HG03558 (cell line): Measurements from ENCODE around the gene RNU5B-1.
"Not testable (repeated sequence)": the region's sequence is repeated elsewhere in the genome, so short reads cannot be mapped to it uniquely, and the experiment has no call there.

Experiments
- ATAC-seq: cut with Tn5 transposase; IDR thresholded peaks from one replicate; pipeline ENCODE4 v1.9.1; 2021; ENCODE audit warnings: moderate number of reproducible peaks; ENCODE audit not compliant: unreplicated experiment; ENCODE audit errors: extremely low read depth

RNU5B-1 gene

DNA sequence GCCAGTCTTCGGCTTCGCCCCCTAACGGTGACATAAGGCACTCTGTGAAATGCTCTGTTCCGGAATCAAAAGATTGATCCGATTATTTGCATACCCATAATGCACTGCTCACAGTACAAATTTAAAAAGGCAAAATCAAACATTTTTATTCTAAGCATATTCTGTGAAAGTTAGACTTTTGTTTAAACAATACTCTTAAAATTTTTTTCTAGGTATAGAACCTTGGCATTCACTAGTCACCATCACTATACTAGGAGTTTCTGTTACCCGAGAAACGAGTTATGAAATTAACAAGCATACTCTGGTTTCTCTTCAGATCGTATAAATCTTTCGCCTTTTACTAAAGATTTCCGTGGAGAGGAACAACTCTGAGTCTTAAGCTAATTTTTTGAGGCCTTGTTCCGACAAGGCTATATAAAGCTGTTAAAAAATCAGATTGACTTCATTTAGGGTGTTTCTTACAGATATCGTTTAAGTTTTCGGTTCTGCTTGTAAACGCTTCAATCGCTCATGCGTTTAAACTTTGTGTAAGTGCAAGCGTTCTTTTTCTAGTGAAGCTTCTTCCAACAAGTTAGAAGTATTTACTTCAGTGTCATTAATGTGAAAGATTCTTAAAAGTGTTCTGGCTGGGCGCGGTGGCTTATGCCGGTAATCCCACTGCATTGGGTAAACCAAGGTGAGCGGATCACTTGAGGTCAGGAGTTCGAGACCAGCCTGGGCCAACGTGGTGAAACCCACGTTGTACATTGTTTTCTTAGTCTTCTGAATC, at the start of gene RNU5B-1:
Gene RNU5B-1, plus strand, starts transcription at position 297 of the 769 bp plus-strand sequence.
- peak; percentile 45 for ATAC-seq

DNA sequence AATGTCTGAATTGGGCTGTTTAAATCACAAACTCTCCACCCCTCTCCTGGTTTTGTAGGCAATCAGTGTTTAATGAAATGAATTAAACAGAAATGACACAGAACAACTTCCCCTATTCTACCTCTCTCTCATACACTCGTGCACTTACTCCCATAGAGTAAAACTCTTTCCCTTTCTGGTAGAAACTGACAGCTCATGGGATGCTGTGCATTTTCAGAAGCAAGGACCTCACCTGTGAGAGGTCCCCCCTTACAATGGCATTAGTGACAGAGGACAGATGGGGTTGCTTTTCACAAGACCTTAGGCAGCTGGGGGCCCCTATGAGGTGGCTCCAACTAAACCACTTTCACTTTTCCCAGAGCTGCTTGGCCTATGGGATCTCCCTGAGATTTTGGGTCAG, 49.7 kb upstream of the RNU5B-1 start:
- no peak for ATAC-seq

DNA sequence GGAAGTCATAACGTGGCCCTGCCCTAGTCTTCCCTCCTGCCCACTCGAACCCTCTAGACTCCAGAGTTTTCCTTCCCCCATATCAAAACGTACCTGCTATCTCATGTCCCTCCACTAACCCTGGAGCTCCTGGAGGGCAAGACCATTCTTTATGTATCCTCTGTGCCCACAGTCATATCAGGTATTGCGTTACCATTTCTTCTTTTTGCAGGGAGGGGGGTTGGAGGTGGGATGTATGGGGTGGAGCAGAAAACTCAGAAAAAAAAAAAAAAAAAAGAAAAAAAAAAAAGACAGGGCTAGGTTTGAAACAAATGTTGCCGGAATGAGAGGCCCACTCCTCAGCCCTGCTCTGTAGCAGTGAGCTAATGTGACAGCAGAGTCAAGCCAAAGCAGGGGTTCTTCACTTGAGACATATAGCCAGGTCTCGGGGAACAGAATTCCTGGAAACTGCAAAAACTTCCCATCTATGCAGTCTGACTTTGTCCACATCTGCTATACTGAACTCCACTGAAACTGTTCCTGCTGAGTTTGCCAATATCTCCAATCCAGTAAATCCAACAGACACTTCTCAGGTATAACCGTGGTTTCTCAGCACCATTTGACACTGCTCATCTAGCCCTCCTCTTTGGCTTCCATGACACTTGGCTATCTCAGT, 48.9 kb upstream of the RNU5B-1 start:
- ATAC-seq: no peak

DNA sequence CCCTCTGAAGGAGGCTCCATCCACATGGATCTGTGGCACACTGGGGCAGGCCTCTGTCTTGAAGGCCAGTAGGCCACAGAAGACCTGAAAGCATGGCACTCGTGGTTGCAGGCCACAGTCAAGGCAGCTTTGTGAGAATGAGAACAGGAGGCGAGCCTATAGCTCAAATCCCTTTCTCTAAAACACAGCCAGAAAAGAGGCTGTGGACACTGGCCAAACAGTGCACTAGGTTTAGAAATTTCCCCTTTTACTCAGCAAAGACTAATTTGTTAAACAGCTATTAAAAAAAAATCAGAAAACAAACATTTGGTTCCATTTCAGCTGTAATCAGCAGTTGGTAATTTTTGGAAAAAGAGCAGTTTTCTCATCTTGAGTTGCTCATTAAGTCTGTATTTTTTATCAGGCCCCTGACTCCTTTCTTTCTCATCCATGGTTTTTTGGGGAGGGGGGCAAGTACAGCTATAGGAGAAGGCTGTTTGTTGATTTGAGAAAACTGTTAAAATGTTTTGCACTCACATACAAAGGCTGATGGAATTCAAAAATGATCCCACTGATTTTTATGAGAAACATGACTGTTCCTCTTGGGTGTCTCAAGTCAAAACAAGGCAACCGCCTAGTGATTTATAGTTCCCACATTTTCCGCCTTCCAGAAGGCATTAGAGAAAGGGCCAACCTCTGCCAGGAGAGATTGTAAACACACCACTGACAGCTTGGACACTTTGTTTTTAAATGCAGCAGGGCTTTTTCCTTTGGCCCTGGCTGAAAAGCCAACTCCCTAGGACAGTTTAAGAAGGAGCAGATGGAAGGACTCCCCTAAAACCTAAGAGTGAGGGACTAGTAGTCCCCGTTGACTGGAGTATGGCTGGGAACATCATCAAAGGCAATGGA, 45.9 kb upstream of the RNU5B-1 start:
- ATAC-seq: no peak

DNA sequence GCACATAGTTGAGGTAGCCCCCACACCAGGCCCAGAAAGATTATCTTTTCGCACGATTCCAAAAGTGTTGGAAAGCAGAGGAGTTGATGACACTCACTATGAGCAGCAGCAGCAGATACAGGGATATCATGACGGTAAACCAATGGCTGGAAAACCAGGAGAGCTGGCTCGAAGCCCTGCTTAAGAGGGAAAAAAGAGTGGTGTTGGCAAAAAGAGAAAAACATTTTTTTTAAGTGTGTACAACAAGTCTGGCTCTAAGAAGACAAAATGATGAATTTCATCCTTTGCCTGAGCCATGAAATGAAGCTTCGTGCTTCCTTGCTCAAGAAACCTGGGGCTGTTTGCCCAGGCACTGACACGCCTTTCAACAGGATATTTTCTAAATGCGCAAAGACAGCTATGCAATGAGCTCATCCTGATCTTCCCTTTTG, 45.1 kb upstream of the RNU5B-1 start:
- ATAC-seq: no peak

DNA sequence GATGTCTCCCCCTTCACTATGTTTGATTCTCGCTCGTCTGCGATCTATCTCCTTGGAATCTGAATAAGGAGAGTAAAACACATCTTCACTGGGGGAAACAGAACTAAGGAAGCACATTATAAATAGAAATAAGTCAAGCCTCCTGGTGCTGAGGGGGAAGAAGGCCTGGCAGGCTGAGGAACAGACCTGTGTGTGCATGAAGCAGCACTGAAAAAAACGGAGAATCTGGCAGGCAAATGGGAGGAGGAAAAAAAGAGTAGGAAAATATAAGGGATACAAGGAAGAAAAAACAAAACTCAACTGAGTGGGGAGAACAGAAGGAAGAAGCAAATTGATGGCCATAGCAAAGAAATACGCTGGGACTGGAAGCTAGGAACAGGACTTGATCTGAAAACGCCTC, 43.5 kb upstream of the RNU5B-1 start:
- no peak for ATAC-seq

DNA sequence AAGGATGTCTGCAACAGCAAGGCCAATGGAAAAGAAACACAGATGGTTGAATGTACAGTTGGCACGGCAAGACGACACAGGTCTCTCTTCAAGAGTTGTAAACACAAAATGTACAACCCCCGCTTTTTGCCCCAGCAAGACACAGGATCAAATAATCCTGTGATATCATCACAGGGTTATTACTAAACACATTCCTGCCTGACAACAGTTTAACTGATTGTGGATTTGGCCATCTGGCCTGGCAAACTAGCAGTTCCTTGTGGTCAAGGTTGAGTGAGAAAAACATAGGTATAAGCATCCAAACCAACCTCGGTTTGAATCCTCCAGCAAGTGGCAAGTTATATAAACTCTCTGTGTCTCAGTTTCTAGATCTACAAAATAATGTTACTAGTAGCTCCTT, 41.2 kb upstream of the RNU5B-1 start:
- no peak for ATAC-seq

DNA sequence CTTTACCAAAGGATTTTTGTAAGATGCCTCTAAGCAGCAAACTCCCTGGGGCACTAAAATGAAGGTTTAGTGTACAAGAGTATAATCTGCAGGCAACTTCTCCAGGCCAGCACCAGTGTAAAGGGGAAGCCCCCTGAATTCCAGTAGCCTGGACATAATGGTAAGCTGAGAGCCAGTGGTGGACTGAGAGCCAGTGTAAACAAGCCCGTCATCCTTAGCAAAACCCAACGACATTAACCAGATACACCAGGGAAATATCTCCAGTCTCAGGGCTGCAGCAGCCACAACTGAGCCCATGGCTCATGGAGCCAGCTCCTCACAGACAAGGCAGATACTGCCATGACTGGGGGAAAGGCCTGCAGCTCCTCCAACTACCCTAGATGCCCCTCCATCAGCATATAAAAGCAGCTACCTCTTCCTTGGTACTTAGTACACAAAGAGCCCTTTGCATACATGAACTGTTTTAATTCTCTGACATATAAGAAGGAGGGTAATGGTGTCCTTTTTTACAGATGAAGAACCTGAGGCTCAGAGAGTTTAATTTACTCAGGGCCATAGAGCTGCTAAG, 39.5 kb upstream of the RNU5B-1 start:
- ATAC-seq: no peak

DNA sequence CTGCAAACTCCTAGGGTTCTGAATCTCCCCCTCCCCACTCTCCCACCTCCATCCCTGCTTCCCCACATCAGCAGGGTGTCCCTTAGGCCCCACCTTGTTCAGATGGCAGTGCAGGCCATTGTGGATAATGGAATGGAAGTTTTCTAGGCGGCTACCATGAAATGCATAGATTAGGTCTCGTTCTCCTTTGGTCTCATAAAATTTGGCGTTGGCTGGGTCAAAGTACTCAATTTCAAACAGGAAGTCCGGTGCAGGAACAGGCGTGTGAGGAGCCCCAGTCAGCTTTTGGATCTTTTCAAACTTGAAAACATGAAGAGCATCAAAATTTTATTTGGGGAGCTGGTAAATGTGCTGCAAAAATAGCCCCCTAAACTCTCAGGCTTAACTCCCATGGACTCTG, 38.0 kb upstream of the RNU5B-1 start:
- ATAC-seq: no peak

DNA sequence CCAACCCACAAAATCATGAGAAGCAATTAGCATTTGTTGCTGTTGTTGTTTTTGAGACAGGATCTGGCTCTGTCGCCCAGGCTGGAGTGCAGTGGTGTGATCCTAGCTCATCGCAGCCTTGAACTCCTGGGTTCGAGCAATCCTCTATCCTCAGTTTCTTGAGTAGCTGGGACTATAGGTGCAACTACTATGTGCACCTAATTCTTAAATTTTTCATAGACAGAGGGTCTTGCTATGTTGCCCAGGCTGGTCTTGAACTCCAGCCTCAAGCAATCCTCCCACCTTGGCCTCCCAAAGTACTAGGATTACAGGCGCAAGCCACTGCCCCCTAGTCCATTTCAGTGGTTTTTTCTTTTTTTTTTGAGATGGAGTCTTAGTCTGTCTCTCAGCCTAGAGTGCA, 36.1 kb upstream of the RNU5B-1 start:
- ATAC-seq: no peak

DNA sequence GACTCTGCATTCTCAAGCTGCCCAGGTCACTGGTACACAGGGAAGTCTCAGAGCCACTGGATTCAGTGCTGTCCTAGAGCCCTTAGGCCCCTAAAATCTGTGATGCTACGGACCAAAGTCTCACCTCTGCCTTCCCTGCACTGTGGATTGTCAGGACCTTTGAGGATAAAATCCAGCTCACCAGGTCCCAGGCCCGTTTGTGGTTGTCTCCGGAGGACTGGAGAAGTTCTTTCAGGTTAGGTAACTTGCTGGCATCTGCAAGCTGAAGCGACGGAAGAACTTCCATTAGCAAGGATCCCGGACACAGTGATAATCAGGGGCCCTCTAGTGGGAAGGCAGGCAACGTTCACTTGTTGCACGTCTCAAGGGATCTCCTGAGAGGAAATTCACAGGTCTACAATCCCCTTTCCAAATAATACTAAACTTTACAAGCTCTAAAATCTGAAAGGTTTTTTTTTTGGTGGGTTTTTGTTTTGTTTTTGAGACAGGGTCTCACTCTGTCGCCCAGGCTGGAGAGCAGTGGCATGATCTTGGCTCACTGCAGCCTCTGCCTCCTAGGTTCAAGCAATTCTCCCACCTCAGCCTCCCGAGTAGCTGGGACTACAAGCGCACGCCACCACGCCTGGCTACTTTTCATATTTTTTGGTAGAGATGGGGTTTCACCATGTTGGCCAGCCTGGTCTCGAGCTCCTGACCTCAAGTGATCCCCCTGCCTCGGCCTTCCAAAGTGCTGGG, 33.5 kb upstream of the RNU5B-1 start:
- ATAC-seq: not testable (repeated sequence)

DNA sequence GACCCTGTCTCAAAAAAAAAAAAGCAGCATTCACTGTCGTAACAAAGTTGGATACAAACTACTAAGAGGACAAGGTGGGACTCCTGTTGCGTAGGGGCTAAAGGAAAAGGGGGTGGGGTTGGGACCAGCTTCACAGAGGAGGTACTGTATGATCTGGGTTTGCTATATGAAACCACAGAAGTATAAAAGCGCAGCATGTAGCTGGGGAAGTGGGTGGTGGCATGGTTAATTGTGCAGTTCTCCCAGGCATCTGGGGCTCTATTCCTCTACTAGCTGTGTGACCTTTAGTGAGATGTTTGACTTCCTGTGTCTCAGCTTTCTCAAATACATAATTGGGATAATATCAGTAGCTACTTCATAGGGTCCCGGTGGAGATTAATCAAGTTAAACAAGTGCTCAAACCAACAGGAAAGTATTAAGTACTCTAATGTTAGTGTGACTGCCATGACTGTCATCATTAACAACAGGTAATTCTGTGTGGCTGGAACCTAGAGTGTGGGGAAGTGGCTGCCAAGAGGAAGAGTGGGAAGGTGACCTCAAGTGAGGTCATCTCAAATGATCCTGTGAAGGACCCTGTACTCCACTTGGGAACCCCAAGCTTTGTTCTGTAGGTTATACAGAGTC, 29.3 kb upstream of the RNU5B-1 start:
- ATAC-seq: no peak

DNA sequence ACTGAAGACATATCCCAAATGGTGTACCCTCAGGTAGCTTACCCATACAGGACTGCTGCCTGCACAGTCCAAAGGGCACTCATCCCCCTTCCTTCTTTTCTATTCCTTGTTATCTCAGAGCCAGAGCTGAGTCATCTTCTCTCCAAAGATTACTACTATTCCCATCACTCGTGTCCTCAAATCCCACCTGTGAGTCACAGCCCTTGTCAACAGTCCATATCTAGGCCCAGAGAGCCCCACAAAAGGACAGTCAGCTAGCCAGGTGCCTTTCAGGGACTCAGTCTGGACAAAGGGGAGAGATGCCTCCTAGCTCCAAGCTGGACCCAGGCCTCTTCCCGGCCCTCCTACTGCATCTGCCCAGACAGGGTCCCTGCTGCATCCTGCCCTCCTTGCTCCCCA, 28.8 kb upstream of the RNU5B-1 start:
- no peak for ATAC-seq

DNA sequence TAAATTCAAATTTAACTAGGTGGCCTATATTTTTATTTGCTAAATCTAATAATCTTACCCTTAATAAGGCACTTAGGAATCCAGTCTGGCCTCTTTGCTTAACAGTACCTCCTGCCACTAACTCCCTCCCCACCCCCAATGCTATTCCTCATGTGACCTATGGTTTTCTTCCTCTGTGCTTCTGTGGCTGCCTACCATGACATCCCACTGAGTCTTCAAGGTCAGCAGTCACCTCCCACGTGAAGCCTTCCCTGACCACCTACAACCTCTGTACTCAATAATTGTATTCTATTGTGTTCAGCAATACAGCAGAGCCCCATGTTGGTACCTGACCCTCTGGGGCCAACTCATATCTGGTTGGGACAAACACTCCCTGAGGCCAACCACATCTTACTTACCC, 27.5 kb upstream of the RNU5B-1 start:
- no peak for ATAC-seq

DNA sequence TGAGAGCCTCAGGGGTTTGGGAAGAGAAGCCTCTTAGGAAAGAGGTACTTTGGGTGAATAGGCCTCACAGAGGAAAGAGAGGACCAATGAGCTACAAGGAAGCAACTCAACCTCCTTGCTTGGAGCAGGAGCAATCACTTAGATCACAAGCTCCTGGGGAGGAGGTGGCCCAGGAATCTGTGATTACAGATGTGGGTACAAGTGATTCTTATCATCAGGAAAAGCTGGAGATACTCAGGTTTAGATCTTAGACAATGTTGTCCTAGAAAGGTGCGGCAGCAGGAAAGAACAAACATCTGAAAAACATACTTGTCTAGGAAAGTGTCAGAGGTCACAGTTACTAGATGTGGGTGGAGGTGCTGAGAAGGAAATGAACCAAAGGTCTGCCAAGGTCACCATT, 26.0 kb upstream of the RNU5B-1 start:
- no peak for ATAC-seq

DNA sequence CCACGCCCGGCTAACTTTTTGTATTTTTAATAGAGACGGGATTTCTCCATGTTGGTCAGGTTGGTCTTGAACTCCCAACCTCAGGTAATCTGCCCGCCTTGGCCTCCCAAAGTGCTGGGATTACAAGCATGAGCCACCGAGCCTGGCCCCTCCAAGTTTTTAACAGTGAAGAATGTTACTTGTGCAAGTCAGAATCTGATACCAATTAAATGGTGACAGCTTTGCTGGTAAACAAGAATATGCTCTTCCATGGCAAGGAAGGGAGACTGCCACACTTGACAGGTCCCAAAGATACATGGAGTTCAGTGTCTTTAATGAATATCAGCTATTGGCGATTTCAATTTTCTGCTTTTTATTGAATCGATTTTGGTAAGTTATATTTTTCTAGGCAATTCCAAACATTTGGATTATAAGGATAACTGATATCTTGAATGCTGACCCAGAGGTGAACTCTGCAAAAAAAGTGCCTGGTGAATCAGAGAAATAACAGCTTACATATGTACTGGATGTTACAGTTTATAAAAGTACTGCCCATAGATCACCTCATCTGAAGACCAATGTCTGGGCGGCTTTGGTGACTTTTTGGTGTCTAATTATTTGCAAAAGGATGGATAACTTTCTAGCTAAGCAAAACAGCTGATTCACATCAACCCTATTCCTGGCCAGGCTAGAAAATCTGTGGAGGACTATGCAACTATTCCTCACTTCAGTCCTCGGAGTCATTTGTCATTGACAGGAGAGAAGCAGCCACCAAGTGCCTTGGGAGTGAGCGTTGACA, 19.0 kb upstream of the RNU5B-1 start:
- ATAC-seq: no peak

DNA sequence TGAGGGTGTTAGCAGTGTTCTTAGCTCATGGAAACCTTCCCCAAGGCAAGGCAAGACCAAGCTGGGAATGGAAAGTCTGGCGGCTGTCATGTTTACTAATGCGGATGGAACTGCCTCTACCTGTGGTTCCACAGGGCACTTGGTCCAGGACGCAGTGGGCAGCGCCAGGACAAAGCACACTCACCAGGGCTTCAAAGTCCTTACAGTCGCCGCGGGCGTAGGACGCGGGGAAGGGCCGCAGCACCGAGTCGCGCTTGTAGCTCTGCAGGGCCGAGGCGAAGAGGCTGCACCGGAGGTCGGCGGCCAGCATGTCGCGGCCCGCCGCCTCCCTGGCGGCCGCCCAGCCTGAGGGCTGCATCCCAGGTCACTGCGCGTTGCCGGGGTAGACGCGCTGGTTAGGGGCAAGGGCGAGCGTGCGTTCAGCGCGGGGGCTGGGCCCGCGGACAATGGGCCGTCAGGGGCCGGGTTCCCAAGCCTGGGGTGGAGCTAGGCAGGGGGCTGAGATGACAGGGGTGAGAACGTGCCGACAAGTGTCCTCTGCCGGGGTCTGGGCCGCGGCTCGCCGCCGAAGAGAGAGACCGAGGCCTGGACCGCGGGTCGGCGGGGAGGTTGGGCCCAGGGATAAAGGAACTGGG, 18.3 kb upstream of the RNU5B-1 start:
- ATAC-seq: no peak
